Left ventricle myocardium inferior (tissue), 1 donor: Measurements from ENCODE around the gene TPPP2. TPM values are rescaled to one million over a fixed set of nuclear protein-coding genes. Genes with fewer than 3 reads are reported as not detected.

Experiments
- DNase-seq: peaks from one replicate; pipeline ENCODE4 v3.0.0-alpha.2; 2020
- H3K27ac ChIP-seq: fragments of 200-600 bp; replicated peaks from 2 replicates; pipeline ENCODE4 v1.8.0; 2021
- H3K27me3 ChIP-seq: fragments of 200-600 bp; 2 replicates; pipeline ENCODE4 v1.8.0; 2021; ENCODE audit warnings: low read depth
- H3K36me3 ChIP-seq: fragments of 200-600 bp; 2 replicates; pipeline ENCODE4 v1.8.0; 2021
- H3K4me1 ChIP-seq: fragments of 200-600 bp; 2 replicates; pipeline ENCODE4 v1.8.0; 2021
- H3K4me3 ChIP-seq: fragments of 200-600 bp; 2 replicates; pipeline ENCODE4 v1.8.0; 2021; ENCODE audit warnings: mild to moderate bottlenecking, moderate library complexity
- H3K9me3 ChIP-seq: fragments of 200-600 bp; replicated peaks from 2 replicates; pipeline ENCODE4 v1.8.0; 2021
- CTCF ChIP-seq: fragments of 200-600 bp; IDR thresholded peaks from 2 replicates; pipeline ENCODE4 v1.8.0; 2021; ENCODE audit warnings: antibody characterized with exemption, mild to moderate bottlenecking, borderline replicate concordance
- intact Hi-C: fragments of 100-400 bp; cut with micrococcal nuclease; formaldehyde crosslinking; loops from one replicate; pipeline ENCODE4 v1.11.0; 2022
- total RNA-seq: library from RNA; stranded (reverse); fragmentation: NEBNext Ultra II Directional; extraction: Animal tissue kit (Norgen Biotek cat#: 25700); gene quantifications from one replicate; pipeline ENCODE4 v1.2.1, GENCODE V29; 2021
- donor health status: DM: no; HTN: yes; CAD: no; lungs with severe emphysema.

The TPPP2 gene
- total RNA-seq, 1 donor from 2014 or later, result 1.6 TPM

DNA sequence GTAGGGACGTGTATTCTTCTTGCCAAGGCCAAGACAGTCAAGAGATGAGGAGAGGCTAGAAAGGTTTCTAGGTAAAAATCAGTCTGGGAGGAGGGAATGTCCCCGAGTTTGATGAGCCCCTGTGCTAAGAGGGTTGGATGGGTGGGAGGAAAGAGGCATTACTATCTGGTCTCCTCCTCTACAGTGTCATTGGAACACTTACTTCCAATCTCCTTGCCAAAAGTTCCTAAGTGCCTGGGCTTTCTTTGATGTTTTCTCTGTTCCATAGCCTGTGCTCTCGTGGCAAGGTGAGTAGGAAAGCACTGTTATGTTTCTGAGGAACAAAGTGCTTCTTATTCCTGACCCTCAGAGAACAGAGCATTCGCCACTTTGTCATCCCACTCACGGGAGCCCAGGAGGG is 4.7 kb downstream of the TPPP2 start, which contains the start of gene RNASE13:
Gene RNASE13 (minus strand): TSS at position 101 of the 400 bp plus-strand sequence. CDS start 519 bp downstream, outside the sequence.
- intact Hi-C loops, result no loop called here
- H3K27me3 ChIP-seq, result no peaks in the 10 kb centered on the region
- no peak for TF ChIP-seq CTCF
- H3K27ac ChIP-seq, result no peak within 1 kb of the TSS
- H3K4me1 ChIP-seq, result peaks cover 18% of the 10 kb centered on the region
- H3K4me3 ChIP-seq, result no peak within 1 kb of the TSS
- H3K36me3 ChIP-seq, result no peaks in the 10 kb centered on the region
- H3K9me3 ChIP-seq, result no peaks in the 10 kb centered on the region
- no peak for DNase-seq

DNA sequence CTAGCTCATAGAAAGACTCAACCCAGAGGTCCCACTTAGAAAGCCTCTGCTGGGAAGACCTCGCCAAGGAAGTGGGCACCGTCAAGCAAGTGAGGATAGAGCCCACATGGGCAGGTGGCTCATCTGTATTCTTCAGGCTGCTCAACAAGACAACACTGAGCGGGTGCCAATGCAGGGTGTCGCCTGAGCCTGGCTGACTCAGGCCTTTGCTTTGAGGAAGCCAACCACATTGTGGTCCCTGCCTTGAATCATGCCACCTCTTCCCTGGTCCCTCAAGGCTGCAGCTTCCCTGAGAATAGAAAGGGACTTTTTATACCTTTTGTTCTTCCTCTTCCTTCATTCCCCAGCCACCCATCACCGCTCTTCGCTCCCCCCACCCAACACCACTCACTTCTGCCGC is 6.7 kb downstream of the TPPP2 start:
- intact Hi-C loops, result no loop called here
- peaks cover 21% of the 10 kb centered on the region for H3K4me1 ChIP-seq
- no peak for DNase-seq
- H3K9me3 ChIP-seq, result no peaks in the 10 kb centered on the region
- no peaks in the 10 kb centered on the region for H3K36me3 ChIP-seq
- H3K27me3 ChIP-seq, result no peaks in the 10 kb centered on the region
- H3K27ac ChIP-seq, result peak overlapping the region; percentile 88
- no peak for TF ChIP-seq CTCF
- H3K4me3 ChIP-seq, result no peak overlapping the region

DNA sequence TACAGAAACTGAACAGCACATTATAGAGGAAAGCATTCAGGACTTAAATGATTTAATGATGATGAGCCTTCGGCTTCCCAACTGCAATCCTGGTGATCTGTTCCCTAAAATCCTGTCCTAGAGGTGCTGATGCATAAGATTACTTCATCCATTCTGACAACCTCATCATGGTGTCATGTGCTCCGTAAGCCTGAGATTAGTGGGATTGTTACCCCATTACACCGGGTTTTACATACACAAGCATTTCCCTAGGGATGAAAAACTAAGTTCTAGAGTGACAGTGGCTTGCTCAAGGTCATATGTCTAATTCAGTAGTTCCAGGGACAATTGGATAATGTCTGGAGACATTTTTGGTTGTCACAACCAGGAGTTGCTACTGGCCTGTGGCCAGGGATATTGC is 7.1 kb downstream of the TPPP2 start:
- intact Hi-C loops, result no loop called here
- Histone ChIP-seq H3K4me1 (peaks cover 21% of the 10 kb centered on the region), H3K9me3 (no peaks in the 10 kb centered on the region), H3K36me3 (no peaks in the 10 kb centered on the region), H3K27me3 (no peaks in the 10 kb centered on the region), H3K4me3 (no peak overlapping the region), H3K27ac (peak overlapping the region; percentile 88)
- DNase-seq, result no peak
- TF ChIP-seq CTCF, result no peak

DNA sequence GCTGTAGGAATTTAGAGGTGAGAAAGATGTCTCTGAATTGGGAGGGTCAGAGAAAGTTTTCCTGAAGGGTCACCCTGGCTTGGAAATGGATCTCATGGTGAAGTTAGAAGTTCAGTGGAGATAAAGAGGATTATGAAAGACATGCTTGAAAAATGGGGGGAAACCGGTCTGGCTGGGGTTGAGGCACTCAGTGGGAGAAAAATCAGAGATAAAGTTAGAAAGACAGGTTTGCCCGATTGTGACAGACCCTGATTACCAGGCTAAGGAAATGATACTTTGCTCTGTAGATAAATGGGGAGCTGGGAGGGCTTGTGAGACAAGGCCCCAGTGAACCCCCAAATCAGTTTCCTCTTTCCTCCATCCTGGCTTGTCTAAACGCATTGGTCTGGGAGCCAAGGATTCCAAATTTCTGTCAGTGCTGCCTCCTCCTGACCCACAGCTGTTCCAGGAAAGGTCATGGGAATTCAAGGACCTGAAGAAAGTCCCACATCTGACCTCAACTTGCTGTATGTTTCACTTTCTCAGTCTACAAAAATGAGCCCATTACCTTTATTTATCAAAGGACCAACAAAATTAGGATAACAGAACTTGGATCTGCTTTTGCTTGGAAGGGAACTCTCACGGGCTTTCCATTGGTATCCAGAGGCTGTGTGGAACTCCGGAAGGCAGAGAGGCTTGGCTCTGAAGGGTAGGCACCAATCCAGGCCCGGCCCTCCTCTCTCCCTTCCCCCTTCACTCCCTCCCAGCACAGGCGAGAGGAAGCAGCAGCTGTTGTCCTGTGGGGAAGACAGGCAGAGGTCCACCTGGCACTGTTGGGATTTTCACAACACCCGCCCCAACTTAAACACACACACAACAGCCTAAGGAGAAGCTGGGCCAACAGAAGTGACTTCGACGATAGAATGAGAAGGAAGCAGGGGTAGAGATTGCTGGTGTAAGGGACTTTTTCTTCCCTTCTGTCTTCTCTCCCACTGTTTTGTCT is 8.7 kb downstream of the TPPP2 start:
- H3K4me1 ChIP-seq, result peaks cover 37% of the 10 kb centered on the region
- intact Hi-C loops, result no loop called here
- no peaks in the 10 kb centered on the region for H3K36me3 ChIP-seq
- H3K4me3 ChIP-seq, result peak overlapping the region; percentile 48
- H3K27ac ChIP-seq, result peak overlapping the region; percentile 88
- DNase-seq, result peak; percentile 88
- no peaks in the 10 kb centered on the region for H3K27me3 ChIP-seq
- TF ChIP-seq CTCF, result no peak
- H3K9me3 ChIP-seq, result no peaks in the 10 kb centered on the region

- H3K36me3 ChIP-seq, result no peaks in the 10 kb centered on the region
- TF ChIP-seq CTCF, result peak; percentile 84
- peak overlapping the region; percentile 88 for H3K27ac ChIP-seq
- peak overlapping the region; percentile 48 for H3K4me3 ChIP-seq
- H3K27me3 ChIP-seq, result no peaks in the 10 kb centered on the region
- H3K9me3 ChIP-seq, result no peaks in the 10 kb centered on the region
- no peak for DNase-seq
- intact Hi-C loops, result loop anchor here (2.0 kb wide), 1 partner anchor 25 kb away; no protein-coding TSS in a partner anchor
- H3K4me1 ChIP-seq, result peaks cover 48% of the 10 kb centered on the region
Measured at GRCh38 chr14:21039585-21040369, 9.8 kb downstream of the TPPP2 start.
